ENCODE results near the gene RRP12. TPM values are rescaled to one million over a fixed set of nuclear protein-coding genes. Genes with fewer than 3 reads are reported as not detected.

RRP12 gene
- total and polyA plus RNA-seq, 9 of the 15 experiments (the other 6 are each of a cell fraction or from before 2014, with no cell fraction given): 4.6 to 68.2 (median 21.8) TPM

DNA sequence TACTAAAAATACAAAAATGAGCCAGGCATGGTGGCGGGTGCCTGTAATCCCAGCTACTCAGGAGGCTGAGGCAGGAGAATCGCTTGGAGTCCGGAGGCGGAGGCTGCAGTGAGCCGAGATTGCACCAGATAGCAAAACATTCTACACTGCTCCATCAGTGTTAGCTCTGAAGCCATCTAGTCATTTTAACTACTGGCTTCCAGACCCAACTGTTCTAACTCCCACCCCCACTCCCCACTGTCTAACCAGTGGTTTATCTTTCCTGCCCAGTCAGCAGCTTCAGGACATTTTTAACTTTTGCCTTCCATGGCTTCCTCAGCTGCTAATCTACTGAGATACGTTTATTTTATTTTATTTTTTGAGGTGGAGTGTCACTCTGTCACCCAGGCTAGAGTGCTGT, 88.2 kb downstream of the RRP12 start (continued):
- TF ChIP-seq, protein P1, sequence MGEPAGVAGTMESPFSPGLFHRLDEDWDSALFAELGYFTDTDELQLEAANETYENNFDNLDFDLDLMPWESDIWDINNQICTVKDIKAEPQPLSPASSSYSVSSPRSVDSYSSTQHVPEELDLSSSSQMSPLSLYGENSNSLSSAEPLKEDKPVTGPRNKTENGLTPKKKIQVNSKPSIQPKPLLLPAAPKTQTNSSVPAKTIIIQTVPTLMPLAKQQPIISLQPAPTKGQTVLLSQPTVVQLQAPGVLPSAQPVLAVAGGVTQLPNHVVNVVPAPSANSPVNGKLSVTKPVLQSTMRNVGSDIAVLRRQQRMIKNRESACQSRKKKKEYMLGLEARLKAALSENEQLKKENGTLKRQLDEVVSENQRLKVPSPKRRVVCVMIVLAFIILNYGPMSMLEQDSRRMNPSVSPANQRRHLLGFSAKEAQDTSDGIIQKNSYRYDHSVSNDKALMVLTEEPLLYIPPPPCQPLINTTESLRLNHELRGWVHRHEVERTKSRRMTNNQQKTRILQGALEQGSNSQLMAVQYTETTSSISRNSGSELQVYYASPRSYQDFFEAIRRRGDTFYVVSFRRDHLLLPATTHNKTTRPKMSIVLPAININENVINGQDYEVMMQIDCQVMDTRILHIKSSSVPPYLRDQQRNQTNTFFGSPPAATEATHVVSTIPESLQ (CRISPR knock-in tag; IDR thresholded peaks at IDR 0.05): no peak
- 0 out of 2 replicates have a peak, but pooled peaks have one; percentile 53 for TF ChIP-seq TRIM28 (IDR thresholded peaks at IDR 0.05)
- TF ChIP-seq KDM1A (IDR thresholded peaks at IDR 0.05): peak in 1 of 2 experiments; percentile 67; a peak in 2 of 4 replicates
- TF ChIP-seq DPF2 (IDR thresholded peaks at IDR 0.05): peak; percentile 53; the same call in 1 of the 2 replicates
- TF ChIP-seq C11orf30 (IDR thresholded peaks at IDR 0.05; ENCODE audit: low read depth): peak; percentile 88
- peak; percentile 22; the same call in 1 of the 2 replicates for TF ChIP-seq MTA2 (IDR thresholded peaks at IDR 0.05; ENCODE audit: low read depth)
- TF ChIP-seq MAFK (IDR thresholded peaks at IDR 0.05; ENCODE audit: low read length): peak; percentile 70
- TF ChIP-seq MAFG (tag; conservative IDR thresholded peaks at IDR 0.05): peak; percentile 69
- 0 out of 4 replicates have a peak, but pooled peaks of 1 of the 2 experiments have one; percentile 45 for TF ChIP-seq BCLAF1 (IDR thresholded peaks at IDR 0.05; ENCODE audit: borderline replicate concordance in 1 of 2, control insufficient read depth in 1 of 2, low read depth in 2 of 2, low read length in 1 of 2)
- TF ChIP-seq ZNF79 (CRISPR knock-in tag; IDR thresholded peaks at IDR 0.05; ENCODE audit: low read depth): no peak
- TF ChIP-seq EGR1 (conservative IDR thresholded peaks at IDR 0.05): 0 out of 2 replicates have a peak, but pooled peaks have one; percentile 22
- TF ChIP-seq ZBED1 (IDR thresholded peaks at IDR 0.05): no peak
- TF ChIP-seq NFE2 (IDR thresholded peaks at IDR 0.05; ENCODE audit: low read depth): peak; percentile 21; the same call in 1 of the 2 replicates
- TF ChIP-seq CBFA2T2 (conservative IDR thresholded peaks at IDR 0.05): peak; percentile 75
- TF ChIP-seq TEAD4 (IDR thresholded peaks at IDR 0.05; ENCODE audit: low read length): peak; percentile 43; the same call in 1 of the 2 replicates
- no peak for TF ChIP-seq TEAD4 (CRISPR knock-in tag; IDR thresholded peaks at IDR 0.05; ENCODE audit: borderline replicate concordance)
- TF ChIP-seq ELK3 (CRISPR knock-in tag; IDR thresholded peaks at IDR 0.05): no peak
- TF ChIP-seq BRD9 (IDR thresholded peaks at IDR 0.05; ENCODE audit: low read depth, partially characterized antibody): peak; percentile 77
- 0 out of 2 replicates have a peak, but pooled peaks have one; percentile 46 for TF ChIP-seq NBN (IDR thresholded peaks at IDR 0.05; ENCODE audit: low read depth)
- TF ChIP-seq LEF1 (IDR thresholded peaks at IDR 0.05): peak; percentile 67; the same call in 1 of the 2 replicates
- TF ChIP-seq SMARCE1 (IDR thresholded peaks at IDR 0.05): peak; percentile 36; the same call in 1 of the 2 replicates
- peak; percentile 96 for TF ChIP-seq ZNF316 (IDR thresholded peaks at IDR 0.05)
- peak; percentile 67 for TF ChIP-seq GATA2 (CRISPR knock-in tag; IDR thresholded peaks at IDR 0.05)
- peak; percentile 59 for TF ChIP-seq TAL1 (IDR thresholded peaks at IDR 0.05)
- TF ChIP-seq EP300 (IDR thresholded peaks at IDR 0.05; ENCODE audit: low read length): peak; percentile 73; the same call in 1 of the 2 replicates
- TF ChIP-seq RCOR1 (IDR thresholded peaks at IDR 0.05; ENCODE audit: borderline replicate concordance in 1 of 2, low read depth in 2 of 2, low read length in 2 of 2): peak in 1 of 2 experiments; percentile 56; a peak in 1 of 4 replicates
- peak; percentile 77 for TF ChIP-seq HNRNPLL (IDR thresholded peaks at IDR 0.05; ENCODE audit: low read depth, low read length, poor library complexity, severe bottlenecking)

All from K562 (cell line).